GM21447 (cell line): Measurements from ENCODE around the gene UBXN1.

Source experiments
- ATAC-seq: cut with Tn5 transposase; IDR thresholded peaks from one replicate; pipeline ENCODE4 v1.9.1; 2021; ENCODE audit not compliant: unreplicated experiment

UBXN1 gene

GRCh38 chr11:62647609-62648005 lies 31.3 kb downstream of the UBXN1 start:
- no peak for ATAC-seq

GRCh38 chr11:62646825-62647608 lies 31.9 kb downstream of the UBXN1 start:
- peak; percentile 4 for ATAC-seq

GRCh38 chr11:62645946-62646824 lies 32.7 kb downstream of the UBXN1 start, which contains the start of gene GANAB:
GANAB (minus strand) TSS chr11:62646613; CDS start chr11:62646599, 14 bp downstream.
- ATAC-seq, result peak; percentile 88

GRCh38 chr11:62645671-62645945 lies 33.3 kb downstream of the UBXN1 start:
- ATAC-seq, result no peak

- ATAC-seq, result no peak
Measured at GRCh38 chr11:62644220-62644619, 34.7 kb downstream of the UBXN1 start.

GRCh38 chr11:62632492-62632891 lies 46.4 kb downstream of the UBXN1 start:
- no peak for ATAC-seq

- no peak for ATAC-seq
Measured at GRCh38 chr11:62627713-62628112, 51.2 kb downstream of the UBXN1 start.
